ENCODE results near the gene SMIM8.

GRCh38 chr6:87342829-87343228 is 20.4 kb downstream of the SMIM8 start:
- TF ChIP-seq, protein P1, sequence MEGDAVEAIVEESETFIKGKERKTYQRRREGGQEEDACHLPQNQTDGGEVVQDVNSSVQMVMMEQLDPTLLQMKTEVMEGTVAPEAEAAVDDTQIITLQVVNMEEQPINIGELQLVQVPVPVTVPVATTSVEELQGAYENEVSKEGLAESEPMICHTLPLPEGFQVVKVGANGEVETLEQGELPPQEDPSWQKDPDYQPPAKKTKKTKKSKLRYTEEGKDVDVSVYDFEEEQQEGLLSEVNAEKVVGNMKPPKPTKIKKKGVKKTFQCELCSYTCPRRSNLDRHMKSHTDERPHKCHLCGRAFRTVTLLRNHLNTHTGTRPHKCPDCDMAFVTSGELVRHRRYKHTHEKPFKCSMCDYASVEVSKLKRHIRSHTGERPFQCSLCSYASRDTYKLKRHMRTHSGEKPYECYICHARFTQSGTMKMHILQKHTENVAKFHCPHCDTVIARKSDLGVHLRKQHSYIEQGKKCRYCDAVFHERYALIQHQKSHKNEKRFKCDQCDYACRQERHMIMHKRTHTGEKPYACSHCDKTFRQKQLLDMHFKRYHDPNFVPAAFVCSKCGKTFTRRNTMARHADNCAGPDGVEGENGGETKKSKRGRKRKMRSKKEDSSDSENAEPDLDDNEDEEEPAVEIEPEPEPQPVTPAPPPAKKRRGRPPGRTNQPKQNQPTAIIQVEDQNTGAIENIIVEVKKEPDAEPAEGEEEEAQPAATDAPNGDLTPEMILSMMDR (IDR thresholded peaks at IDR 0.05), result no peak
- TF ChIP-seq POLR2AphosphoS5 (IDR thresholded peaks at IDR 0.05), result no peak
- no peak for TF ChIP-seq POLR2A (IDR thresholded peaks at IDR 0.05)
